ENCODE data around the gene ARL15.

DNA sequence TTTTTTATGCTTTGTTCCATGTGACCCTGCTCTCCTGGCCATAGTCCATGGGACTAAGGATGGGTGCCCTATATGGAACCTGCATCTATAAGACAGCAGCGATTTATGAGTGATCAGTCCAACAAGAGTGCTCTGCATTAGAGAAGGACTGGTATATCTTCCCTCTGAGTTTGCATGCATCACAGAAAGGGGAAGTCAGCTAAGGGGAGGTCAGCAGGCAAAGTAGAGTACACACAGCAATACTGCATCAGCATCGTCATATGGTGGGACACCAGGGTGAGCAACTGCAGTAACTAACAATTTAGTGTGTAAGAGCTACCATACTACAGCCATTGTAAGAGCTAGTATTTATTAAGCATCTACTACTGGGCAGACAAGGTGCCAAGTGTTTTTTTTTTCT, 438.6 kb downstream of the ARL15 start:
- TF ChIP-seq, protein P1, sequence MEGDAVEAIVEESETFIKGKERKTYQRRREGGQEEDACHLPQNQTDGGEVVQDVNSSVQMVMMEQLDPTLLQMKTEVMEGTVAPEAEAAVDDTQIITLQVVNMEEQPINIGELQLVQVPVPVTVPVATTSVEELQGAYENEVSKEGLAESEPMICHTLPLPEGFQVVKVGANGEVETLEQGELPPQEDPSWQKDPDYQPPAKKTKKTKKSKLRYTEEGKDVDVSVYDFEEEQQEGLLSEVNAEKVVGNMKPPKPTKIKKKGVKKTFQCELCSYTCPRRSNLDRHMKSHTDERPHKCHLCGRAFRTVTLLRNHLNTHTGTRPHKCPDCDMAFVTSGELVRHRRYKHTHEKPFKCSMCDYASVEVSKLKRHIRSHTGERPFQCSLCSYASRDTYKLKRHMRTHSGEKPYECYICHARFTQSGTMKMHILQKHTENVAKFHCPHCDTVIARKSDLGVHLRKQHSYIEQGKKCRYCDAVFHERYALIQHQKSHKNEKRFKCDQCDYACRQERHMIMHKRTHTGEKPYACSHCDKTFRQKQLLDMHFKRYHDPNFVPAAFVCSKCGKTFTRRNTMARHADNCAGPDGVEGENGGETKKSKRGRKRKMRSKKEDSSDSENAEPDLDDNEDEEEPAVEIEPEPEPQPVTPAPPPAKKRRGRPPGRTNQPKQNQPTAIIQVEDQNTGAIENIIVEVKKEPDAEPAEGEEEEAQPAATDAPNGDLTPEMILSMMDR (IDR thresholded peaks at IDR 0.05): no peak
- no peak for TF ChIP-seq POLR2A (IDR thresholded peaks at IDR 0.05)
